A673 (cell line): ENCODE data around the gene CDK14. TPM values are rescaled to one million over a fixed set of nuclear protein-coding genes. Genes with fewer than 3 reads are reported as not detected.

ENCODE experiments used
- BruUV-seq: library from RNA; stranded (reverse); fragments of 400-500 nt; replicated peaks from 2 replicates; lab custom pipeline; 2021; lab: Mats Ljungman, UMichigan
- CTCF ChIA-PET: fragments of 300-600 bp; sonication (Branson Sonifier 250); formaldehyde crosslinking; loops from one replicate; lab custom pipeline; 2022; ENCODE audit warnings: antibody characterized with exemption; lab: Charles Lee
- POLR2A ChIA-PET: fragments of 300-600 bp; sonication (Branson Sonifier 250); formaldehyde crosslinking; loops from one replicate; lab custom pipeline; 2022; ENCODE audit warnings: antibody characterized with exemption; ENCODE audit not compliant: low non-redundant PET; lab: Charles Lee
- DNase-seq: peaks from one replicate; pipeline ENCODE4 v3.0.0-alpha.2; 2015; ENCODE audit warnings: low spot score
- H3K27ac ChIP-seq: fragments of 200-600 bp; sonication (generic); 2 replicates; pipeline ENCODE4 v1.5.1; 2016; ENCODE audit warnings: mixed run types, low read depth, mild to moderate bottlenecking, mixed read lengths, antibody characterized with exemption, low read length; ENCODE audit not compliant: poor library complexity, severe bottlenecking
- H3K27me3 ChIP-seq: fragments of 200-600 bp; sonication (generic); replicated peaks from 2 replicates; pipeline ENCODE4 v1.6.1; 2017; ENCODE audit warnings: mixed run types, low read depth, mild to moderate bottlenecking, mixed read lengths, antibody characterized with exemption, low read length; ENCODE audit not compliant: insufficient read depth, poor library complexity
- H3K36me3 ChIP-seq: fragments of 200-600 bp; sonication (generic); 2 replicates; pipeline ENCODE4 v1.6.1; 2016; ENCODE audit warnings: mixed run types, mild to moderate bottlenecking, mixed read lengths, antibody characterized with exemption, low read length; ENCODE audit not compliant: insufficient read depth, poor library complexity, severe bottlenecking
- H3K4me1 ChIP-seq: fragments of 200-600 bp; sonication (generic); 2 replicates; pipeline ENCODE4 v1.6.1; 2017; ENCODE audit warnings: mixed run types, mild to moderate bottlenecking, mixed read lengths, antibody characterized with exemption, low read length; ENCODE audit not compliant: insufficient read depth, poor library complexity, severe bottlenecking
- H3K4me3 ChIP-seq: fragments of 200-600 bp; sonication (generic); 2 replicates; pipeline ENCODE4 v1.5.1; 2016; ENCODE audit warnings: low read depth, mixed run types, mild to moderate bottlenecking, mixed read lengths, low read length; ENCODE audit not compliant: poor library complexity, severe bottlenecking
- H3K9me3 ChIP-seq: fragments of 200-600 bp; sonication (generic); 2 replicates; pipeline ENCODE4 v1.6.1; 2016; ENCODE audit warnings: mixed run types, low read depth, mild to moderate bottlenecking, mixed read lengths, antibody characterized with exemption, low read length; ENCODE audit not compliant: poor library complexity, severe bottlenecking
- CTCF ChIP-seq: fragments of 300-800, 200-600 bp; sonication (generic); conservative IDR thresholded peaks from 2 replicates; pipeline ENCODE4 v1.5.1; 2017; ENCODE audit warnings: low read depth, mild to moderate bottlenecking, antibody characterized with exemption, low read length, moderate library complexity, mixed read lengths
- EZH2 ChIP-seq: fragments of 200-600 bp; sonication (generic); IDR thresholded peaks from 2 replicates; pipeline ENCODE4 v1.6.1; 2017; ENCODE audit warnings: borderline replicate concordance, low read depth, mild to moderate bottlenecking, mixed read lengths, antibody characterized with exemption, low read length; ENCODE audit not compliant: poor library complexity, severe bottlenecking
- intact Hi-C: fragments of 100-400 bp; cut with micrococcal nuclease; formaldehyde crosslinking; loops from one replicate; pipeline ENCODE4 v1.10.0; 2022; ENCODE audit not compliant: unreplicated experiment
- total RNA-seq: library from RNA; stranded (reverse); gene quantifications from 2 replicates; pipeline ENCODE4 v1.2.3, GENCODE V29; 2021

CDK14 gene
- total RNA-seq, 1 experiment from 2014 or later: 128 TPM

DNA sequence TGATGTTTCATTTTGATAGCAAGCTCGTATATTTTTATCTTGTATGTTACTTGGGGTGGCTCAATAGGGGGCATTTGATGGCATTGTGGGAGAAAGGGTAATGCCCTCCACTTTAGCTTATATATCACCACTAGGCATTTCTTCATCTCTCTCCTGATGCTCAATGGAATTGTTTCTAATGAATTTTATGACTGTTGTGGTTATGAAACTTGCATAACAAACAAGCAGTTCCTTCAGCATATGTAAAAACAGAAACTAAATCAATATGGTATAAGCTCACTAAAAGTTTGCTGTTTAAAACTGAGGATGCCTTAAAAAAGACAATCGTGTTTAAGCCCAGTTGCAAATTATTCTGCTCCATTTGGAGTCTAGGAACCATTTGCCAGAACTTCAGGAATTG is 75.5 kb downstream of the CDK14 start:
- H3K36me3 ChIP-seq: no peaks in the 10 kb centered on the region
- CTCF ChIA-PET: interaction anchor here (0.6 kb wide), 1 partner anchor 1084 kb away, joined by 3 read pairs; no protein-coding TSS in a partner anchor
- no peak overlapping the region for H3K4me3 ChIP-seq
- no peak for TF ChIP-seq EZH2
- TF ChIP-seq CTCF: no peak
- no TSS peak for BruUV-seq
- no peaks in the 10 kb centered on the region for H3K27me3 ChIP-seq
- H3K9me3 ChIP-seq: no peaks in the 10 kb centered on the region
- no peak for DNase-seq
- no peak overlapping the region for H3K27ac ChIP-seq
- POLR2A ChIA-PET: interaction anchor here (0.6 kb wide), 1 partner anchor 57 kb away, joined by 5 read pairs; no protein-coding TSS in a partner anchor
- intact Hi-C loops: no loop called here
- peaks cover 29% of the 10 kb centered on the region for H3K4me1 ChIP-seq

DNA sequence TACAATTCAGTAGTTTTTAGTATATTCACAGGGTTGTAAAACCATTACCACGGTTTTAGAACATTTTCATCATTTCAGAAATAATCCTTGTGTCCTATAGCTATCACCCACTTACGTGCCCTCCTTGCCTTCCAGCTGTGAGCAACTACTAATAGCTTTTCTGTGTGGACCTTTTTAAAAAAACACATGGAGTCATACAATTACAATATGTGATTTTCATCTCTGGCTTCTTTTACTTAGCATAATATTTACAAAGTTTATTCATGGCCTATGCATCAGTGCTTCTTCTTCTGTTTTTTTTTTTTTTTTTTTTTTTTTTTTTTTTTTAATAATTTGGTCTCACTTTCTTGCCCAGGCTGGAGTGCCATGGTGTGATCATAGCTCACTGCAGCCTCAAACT is 76.1 kb downstream of the CDK14 start:
- no peak overlapping the region for H3K4me3 ChIP-seq
- no peaks in the 10 kb centered on the region for H3K27me3 ChIP-seq
- no peak overlapping the region for H3K27ac ChIP-seq
- ChIA-PET CTCF (no interaction called here), POLR2A (interaction anchor here (0.6 kb wide), 1 partner anchor 57 kb away, joined by 5 read pairs; no protein-coding TSS in a partner anchor)
- no peaks in the 10 kb centered on the region for H3K36me3 ChIP-seq
- no peaks in the 10 kb centered on the region for H3K9me3 ChIP-seq
- peaks cover 34% of the 10 kb centered on the region for H3K4me1 ChIP-seq
- no TSS peak for BruUV-seq
- intact Hi-C loops: no loop called here
- TF ChIP-seq CTCF (no peak), EZH2 (no peak)
- DNase-seq: no peak

- ChIA-PET CTCF (no interaction called here), POLR2A (interaction anchor here (0.5 kb wide), 1 partner anchor 30 kb away, joined by 3 read pairs; no protein-coding TSS in a partner anchor)
- no peak for TF ChIP-seq EZH2
- no peak for TF ChIP-seq CTCF
- peaks cover 44% of the 10 kb centered on the region for H3K4me1 ChIP-seq
- no peak overlapping the region for H3K27ac ChIP-seq
- no peak for DNase-seq
- no peaks in the 10 kb centered on the region for H3K36me3 ChIP-seq
- no peaks in the 10 kb centered on the region for H3K9me3 ChIP-seq
- intact Hi-C loops: no loop called here
- no peak overlapping the region for H3K4me3 ChIP-seq
- no peaks in the 10 kb centered on the region for H3K27me3 ChIP-seq
- BruUV-seq: no TSS peak
Measured at GRCh38 chr7:90674625-90675024, 78.5 kb downstream of the CDK14 start.
